Stimulated activated CD8-positive, alpha-beta memory T cell treated with anti-CD3 and anti-CD28 coated beads, Interleukin-7, amount 100 ng/mL, for 1 hour (primary cell): ENCODE results near the gene EFNA4.
A peak's percentile ranks its signal among the peaks of the same experiment; 100 is the strongest.

Experiments
- DNase-seq, 2 donors: peaks; one replicate each; pipeline ENCODE4 v3.0.0-alpha.2; 2020; ENCODE audit warnings: low read depth in 2 of 2

Gene EFNA4

DNA sequence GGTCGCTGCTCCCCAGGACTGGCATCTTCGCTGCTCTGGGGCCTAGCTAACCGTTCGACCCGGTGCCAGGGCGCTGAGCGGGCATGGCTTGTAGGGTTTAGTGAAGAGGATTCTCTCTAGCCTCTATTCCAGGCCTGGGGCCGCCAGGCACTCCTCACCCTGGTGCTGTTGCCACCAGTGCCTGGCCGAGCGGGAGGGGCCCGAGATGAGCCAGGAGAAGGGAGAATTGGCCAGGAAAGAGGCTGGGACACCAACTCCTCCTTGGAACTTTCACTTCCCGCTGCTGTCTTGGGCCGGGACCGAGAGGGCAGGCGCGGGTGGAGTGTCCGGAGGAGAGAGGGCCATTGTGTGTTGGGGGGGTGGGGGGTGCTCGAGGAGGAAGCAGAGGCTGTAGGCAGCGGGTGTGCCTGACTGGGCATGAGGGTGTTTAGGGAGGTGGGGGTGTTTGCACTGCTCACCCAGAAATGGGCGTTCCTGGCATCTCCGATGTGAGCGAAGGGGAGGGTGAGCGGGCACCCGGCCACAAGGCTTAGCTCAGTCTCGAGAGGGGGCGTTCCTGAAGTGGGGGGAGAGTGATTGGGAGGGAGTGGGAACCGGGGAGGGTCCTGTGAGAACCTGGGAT lies 11.7 kb upstream of the EFNA4 start:
- DNase-seq: no peak

DNA sequence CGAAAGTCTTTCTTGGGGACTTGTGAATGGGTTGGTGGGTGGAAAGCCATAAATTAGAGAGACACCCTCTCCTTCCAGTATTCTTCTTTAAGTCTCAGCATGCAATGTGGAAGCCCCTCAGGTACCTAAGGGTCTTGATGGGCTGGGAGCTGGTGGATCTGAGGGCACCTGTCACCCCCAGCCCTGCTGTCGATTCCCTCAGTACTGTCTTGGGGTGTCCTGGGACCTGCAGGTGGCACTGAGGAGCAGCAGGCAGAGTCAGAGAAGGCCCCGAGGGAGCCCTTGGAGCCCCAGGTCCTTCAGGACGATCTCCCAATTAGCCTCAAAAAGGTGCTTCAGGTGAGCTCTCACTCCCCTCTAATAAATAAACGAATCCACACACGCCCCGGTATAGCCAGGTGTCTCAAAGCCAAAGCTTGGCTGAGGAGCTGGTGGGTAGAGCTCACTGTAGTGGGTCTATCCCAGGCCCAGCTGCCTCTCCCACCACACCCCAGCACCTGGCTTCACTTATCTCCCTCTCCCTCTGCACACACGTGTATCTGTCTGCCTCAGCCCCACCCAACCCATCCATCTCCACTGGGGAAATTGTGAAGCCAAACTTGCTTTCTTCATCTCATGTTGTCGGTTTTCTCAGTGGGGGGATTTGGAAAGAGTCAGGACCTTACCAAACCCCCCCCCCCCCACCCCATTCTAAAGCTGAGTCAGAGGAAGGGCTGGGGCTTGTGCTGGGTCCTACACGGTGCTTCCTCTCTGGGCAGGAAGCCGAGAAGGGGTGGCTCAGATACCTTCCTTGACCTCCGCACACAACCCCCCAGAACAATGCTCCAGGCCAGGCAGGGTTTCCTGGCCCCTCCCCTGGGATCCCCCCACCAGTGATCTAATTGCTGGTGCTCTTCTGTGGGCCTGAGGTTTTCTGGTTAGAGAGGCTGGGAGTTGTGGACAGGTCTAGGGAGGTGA lies 10.8 kb upstream of the EFNA4 start:
- DNase-seq: no peak

DNA sequence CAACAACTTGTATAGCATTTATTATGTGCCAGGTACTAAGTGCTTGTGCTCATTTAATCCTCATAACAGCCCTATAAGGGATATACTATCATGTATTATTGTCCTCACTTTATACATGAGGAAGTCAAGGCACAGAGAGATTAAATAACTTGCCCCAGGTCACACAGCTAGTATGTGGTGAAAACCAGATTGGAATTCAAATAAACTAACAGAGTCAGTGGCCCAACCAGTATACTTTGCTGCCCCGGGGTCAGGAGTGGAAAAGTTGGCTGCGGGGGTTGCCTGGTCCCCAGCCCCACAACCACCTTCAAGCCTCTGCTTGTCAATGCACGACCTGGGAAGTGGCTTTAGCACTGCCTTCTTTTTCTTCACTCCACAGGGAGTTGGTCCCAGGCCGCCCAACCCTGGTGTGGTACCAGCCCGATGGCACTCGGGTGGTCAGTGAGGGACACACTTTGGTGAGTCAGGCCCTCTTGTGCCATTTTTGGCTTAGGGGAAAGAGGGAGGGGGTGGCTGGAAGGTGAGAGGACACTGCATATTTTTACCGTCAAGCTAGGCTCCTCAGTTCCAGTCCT lies 9.9 kb upstream of the EFNA4 start:
- no peak for DNase-seq

DNA sequence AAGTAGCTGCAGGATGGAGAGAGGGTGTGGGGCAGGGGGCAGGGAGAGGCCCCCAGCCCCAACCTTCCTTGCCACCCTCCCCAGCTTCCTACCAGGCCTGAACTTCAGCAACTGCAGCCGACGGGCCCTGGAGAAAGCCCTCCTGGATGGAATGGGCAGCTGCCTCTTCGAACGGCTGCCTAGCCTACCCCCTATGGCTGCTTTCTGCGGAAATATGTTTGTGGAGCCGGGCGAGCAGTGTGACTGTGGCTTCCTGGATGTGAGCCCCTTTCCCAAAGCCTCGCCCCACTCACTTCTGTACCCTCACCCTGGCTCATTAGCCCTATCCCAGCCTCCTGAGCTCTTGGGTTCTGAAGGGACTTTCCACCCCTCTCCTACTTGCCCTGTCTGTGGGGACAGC lies 6.4 kb upstream of the EFNA4 start:
- no peak for DNase-seq

DNA sequence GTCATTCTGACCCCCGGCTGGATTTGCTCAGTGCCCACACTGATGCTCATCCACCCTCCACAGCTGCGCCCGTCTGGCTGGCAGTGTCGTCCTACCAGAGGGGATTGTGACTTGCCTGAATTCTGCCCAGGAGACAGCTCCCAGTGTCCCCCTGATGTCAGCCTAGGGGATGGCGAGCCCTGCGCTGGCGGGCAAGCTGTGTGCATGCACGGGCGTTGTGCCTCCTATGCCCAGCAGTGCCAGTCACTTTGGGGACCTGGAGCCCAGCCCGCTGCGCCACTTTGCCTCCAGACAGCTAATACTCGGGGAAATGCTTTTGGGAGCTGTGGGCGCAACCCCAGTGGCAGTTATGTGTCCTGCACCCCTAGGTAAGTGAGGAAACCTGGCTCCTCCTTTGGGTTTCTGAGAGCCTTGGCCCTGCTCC lies 5.7 kb upstream of the EFNA4 start:
- no peak for DNase-seq

DNA sequence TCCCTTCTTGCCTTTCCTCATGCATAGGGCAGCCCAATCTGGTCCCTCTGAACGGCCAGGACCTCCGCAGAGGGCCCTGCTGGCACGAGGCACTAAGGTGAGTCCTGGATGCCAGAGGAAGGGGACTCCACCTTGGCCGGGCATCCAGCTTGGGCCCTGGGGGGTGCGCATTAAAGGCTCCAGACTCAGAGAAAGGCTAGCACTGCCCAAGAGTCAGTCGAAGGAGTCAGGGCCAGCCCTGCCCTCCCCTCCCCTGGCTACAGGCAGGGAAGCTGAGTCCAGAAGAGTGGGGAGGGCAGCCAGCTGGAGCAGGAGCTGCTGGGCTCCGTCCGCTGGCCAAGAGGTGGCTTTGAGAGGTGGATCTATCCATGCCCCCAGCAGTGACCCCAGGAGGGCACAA lies 2.8 kb upstream of the EFNA4 start:
- DNase-seq: no peak

DNA sequence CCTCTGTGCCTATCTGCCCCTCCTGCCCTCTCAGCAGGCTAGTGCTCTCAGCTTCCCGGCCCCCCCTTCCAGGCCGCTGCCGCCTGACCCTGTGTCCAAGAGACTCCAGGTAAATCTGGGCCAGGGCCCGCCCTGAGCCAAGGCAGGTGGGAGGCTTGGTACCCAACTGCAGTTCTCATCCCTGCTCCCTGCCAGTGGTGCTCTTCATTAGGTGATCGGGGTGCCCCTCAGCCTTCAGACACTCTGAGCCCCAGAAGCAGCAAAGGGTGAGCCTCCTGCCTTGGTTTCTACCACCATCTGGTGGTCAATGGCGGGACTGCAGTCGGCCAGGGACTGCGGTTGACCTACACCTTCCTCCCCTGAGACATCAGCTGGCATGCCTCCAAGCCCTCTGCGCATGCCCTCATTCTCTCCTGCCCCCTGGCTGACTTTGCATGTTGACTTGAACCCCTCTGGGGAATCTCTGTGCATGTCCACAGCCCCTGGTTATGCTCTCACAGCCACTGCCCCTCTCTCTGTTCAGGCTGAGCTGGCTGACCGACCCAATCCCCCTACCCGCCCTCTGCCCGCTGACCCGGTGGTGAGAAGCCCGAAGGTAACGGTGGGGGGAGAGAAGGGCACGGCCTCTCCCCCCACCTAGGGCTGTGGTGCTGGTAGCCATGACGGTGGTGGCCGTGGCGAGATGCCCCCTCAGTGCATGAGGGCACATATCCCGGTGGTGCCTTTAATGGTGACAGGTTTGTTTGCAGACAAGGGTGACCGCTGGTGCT lies 2.0 kb upstream of the EFNA4 start:
- peak; percentile 93 to 97 for DNase-seq

DNA sequence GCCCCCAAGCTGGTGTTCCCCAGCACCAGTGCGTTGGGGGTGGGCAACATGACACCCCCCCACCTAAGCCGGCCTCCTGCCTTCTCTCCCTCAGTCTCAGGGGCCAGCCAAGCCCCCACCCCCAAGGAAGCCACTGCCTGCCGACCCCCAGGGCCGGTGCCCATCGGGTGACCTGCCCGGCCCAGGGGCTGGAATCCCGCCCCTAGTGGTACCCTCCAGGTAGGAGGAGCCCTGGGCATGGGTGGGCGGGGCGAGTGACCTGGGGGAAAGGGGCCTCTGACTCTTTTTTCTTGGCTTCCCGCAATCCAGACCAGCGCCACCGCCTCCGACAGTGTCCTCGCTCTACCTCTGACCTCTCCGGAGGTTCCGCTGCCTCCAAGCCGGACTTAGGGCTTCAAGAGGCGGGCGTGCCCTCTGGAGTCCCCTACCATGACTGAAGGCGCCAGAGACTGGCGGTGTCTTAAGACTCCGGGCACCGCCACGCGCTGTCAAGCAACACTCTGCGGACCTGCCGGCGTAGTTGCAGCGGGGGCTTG lies 1.3 kb upstream of the EFNA4 start:
- no peak for DNase-seq

DNA sequence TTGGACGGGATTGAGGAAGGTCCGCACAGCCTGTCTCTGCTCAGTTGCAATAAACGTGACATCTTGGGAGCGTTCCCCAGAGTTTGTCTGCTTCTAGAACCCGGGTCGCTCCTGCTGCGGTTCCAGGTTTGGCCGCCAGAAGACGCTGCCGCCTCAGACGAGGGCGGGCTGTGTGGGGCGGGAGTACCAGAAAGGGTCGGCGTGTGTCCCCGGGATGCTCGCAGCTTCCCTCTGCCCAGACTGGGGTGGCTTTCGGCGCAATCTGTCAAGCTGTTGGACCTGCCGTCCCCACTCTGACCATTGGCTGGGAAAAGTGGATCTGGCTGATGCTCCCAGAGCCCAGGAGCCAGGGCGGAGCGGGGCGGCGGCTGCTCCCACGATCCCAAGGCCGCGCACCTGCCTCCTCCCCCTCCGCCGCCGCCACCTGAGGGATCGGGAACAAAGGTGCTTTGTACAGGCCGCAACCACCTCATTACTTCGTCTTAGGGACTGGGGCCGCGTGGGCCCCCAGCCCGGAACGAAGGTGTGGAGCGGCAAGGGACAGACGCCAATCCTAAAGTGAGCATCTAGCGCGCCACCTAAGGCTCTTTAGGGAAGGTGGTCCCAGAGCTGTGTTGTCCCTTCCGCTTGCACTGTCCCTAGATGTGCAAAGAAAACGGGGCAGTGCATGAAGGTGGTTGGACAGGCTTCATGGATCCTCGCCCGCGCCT lies 683 bp upstream of the EFNA4 start:
- DNase-seq: peak; percentile 45 to 71

DNA sequence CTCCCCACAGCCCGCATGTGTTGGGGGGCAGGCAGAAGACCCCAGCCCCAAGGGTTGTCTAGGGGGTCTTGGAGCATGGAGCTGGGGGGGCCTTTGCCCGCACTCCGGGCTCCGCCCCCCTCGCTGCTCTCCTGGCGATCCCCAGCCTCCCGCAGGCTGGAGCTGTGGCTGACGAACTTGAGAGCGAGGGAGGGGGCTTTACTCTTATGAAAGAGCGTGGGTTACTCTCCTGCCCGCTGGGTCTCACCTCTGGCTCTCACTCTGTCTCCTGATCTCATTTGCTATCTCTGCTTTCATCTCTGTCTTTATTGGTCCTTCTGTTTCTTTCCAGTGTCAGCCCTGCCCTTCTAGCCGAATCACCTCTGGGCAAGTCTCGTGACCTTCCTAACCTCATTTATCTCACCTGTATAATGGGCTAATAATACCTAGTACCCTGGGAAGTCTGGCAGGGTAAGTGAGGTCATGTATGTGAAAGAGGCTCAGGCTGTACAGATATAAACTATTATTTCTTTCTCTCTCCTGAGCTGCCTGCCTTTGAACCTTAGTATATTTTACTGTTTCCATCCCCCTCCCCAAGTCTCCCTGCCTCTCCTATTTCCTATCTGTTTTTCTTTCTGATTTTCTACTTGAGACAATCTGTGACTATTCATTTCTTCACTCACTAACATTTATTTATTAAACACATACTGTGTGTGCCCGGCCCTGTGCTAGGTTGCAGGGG lies 731 bp downstream of the EFNA4 start:
- no peak for DNase-seq

DNA sequence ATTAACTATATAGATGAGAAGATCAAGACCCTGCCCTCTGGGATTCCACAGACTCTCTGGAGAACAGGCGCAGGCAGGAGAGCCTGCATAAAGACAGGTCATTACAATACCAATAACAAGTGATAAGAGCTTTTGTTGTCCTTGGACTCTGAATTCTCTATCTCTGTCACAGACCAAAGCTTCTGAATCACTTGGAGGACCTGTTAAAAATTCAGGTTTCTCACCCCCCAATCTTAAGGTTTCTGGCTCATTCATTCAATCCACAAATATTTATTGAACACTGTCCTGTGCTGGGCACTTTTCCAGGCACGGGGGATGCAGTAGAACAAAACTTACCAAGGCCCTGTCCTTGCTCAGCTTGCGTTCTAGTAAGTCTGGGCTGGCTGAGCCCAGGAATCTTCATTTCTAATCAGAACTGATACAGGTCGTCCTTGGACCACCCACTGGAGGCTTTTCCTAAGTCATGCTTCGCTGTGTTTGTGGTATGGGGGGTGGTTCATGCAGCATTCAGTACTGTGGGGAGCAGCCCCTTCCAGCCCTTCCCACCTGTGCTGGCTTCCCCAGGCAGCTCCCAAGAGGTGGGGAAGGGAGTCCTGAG lies 1.4 kb downstream of the EFNA4 start:
- no peak for DNase-seq

DNA sequence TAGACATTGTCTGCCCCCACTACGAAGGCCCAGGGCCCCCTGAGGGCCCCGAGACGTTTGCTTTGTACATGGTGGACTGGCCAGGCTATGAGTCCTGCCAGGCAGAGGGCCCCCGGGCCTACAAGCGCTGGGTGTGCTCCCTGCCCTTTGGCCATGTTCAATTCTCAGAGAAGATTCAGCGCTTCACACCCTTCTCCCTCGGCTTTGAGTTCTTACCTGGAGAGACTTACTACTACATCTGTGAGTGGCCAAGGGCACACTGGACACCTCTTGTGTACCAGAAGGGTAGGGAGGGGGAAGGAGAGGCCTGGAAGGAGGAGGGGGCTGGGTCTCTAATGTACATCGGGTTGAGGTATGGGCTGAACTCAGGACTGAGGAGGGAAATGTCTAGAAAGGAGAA lies 3.2 kb downstream of the EFNA4 start:
- DNase-seq: no peak

DNA sequence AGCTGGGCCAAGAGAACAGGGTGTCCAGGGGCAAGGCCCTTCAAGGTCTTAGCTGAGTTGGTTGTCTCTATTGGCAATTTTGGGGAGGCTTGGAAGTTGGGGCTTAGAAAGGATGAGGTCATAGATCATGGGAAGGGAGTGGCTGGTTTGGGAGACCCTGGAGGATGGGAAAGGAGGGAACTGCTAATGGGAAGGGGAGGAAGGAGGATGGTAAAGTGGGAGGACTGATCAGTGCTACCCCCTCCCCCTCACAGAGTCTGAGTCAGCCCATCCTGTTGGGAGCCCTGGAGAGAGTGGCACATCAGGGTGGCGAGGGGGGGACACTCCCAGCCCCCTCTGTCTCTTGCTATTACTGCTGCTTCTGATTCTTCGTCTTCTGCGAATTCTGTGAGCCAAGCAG lies 5.1 kb downstream of the EFNA4 start:
- DNase-seq: no peak

DNA sequence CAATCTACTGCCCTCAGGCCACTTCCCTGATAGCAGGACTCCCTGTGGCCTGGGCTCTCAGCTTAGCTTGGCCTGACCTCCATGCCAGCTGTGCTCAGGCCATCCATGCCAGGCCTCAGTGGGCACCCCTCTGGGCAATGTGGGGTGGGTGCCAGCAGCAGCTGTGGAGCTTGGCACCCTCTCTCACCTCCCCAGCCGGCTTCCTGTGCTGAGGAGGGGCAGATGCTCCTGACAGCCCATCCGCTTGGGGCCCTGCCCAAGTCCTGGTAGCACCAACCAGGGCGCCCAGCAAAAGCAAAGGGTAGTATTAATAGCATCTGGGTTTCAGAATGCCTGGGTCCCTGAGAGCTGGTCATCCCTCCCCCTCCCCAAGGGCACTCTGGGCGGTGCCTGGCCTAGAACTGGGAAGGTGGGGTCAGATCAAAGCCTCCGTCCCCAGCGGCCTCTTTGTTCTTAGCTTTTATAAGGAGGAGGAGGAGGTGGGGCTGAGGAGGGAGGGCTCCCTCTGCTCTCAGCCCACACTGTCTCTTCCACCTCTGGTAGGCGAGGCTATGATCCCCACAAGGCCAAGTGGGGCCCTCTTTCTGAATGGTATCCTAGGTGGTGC lies 6.1 kb downstream of the EFNA4 start:
- DNase-seq: no peak

DNA sequence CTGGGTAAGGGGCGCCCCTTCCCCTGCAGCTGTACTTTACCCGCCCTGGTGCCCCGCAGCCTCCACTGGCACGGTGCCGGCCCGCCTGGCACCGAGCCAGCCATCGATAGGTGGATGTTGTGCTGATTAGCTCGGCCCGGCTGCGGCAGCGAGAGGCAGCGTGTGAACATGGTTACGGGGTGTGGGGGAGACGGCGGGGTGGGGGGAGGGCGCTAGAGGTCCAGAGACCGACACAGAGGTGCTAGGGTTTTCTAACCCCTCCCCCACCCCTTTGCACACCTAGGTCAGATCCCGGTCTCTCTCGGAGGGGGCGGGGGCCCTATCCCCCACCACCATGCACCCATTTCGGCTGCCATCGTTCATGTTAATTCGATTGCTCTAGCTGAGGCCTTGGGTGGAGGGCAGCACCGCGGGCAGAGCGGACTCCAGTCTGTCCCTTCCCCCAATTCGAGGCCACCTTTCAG lies 6.7 kb downstream of the EFNA4 start:
- DNase-seq: no peak

DNA sequence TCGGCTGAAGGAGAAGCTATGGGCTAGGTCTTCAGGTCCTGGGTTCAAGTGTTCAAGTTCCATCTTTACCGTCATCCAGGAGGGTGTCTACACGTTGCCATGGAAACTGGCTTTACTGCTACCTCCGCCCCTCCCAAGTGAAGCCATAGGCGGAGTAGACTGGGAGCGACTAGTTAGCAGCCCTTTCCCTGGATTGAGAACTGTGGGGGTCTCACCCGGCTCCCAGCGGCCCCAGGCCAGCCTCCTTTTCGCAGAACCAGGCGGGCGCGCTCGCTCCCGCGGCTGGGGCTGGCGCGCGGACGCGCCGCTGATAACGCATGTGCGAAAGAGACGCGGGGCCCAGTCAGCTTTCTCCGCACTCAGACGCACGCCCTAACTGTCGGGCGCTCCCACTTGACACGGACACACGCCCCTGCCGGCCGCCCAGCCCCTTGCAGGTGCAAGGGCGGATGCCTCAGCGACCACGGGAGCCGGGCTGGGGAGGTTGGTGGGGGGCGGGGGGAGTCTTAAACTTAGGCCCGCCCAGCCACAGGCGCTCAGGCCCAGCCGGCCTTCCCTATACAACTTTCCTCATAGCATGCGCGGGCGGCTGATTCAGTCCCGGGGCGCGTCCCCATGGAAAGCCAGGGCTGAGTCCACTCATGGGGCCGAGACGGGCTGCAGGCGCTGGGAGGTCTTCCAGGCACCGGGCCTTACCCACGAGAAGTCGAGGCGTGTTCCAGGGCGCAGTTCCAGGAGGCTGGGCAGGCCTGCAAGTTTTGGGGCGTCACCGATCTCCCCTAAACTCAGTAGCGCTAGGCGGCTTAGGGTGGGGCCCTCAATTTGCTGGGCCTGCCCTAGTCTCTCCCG lies 7.4 kb downstream of the EFNA4 start:
- DNase-seq: peak; percentile 40 to 46

DNA sequence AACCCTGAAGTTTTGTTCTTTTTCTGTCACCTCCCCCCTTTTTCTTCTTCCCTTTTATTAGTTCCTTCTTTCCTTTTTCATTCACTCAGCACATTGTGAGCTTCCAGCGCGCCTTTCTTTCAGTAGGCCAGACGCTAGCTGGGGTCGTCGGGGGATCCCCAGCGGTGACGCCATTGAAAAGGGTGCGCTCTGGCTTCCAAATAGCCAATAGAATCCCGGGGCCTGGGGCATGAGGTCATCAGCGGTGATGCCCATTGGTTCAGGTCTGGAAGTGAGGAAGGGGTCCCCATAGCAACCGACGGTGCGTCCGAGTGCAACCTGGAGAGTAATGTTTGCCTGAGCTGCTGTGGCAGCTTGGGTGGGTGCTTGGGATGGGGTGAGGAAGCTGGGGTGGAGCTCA lies 8.2 kb downstream of the EFNA4 start:
- no peak for DNase-seq

DNA sequence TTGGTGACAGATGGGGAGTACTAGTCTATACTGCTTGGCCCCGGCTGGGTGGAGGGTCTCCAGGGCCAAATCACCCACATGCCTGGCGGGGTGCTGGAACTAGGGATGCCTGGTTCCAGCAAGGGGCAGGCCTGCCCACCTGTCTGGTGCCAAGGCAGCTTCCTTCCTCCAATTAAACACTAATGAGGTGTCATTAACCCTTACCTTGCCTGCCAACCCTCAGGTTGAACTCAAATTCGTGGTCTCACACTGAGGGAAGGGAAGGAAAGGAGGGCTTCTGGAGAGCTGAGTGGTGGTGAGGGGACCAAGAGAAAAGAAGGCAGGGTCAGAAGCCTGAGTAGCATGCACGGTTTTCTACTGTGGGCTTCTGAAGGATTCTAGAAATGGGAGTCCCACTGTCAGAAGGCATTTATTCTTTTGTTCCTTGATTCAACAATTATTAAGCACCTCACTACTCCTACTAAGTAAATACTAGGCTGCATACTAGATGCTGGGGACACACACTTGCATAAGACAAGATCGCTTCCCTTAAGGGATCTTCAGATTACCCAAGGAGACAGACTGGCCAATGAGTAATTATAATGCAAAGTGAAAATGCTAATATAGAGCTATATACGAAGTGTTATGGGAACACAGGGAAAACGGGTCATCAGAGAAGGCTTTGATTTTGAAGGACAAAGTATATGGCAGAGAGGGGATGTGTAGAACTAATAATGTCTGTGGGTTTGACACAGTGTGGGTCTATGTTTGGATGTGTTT lies 9.2 kb downstream of the EFNA4 start:
- DNase-seq: no peak
